NCI-H524 treated with DMSO at 0.1 percent for 48 hours (cell line): ENCODE results near the gene COX19.

Experiments used
- DNase-seq: peaks from one replicate; lab custom pipeline; 2025; lab: John Stamatoyannopoulos, UW

The COX19 gene

DNA sequence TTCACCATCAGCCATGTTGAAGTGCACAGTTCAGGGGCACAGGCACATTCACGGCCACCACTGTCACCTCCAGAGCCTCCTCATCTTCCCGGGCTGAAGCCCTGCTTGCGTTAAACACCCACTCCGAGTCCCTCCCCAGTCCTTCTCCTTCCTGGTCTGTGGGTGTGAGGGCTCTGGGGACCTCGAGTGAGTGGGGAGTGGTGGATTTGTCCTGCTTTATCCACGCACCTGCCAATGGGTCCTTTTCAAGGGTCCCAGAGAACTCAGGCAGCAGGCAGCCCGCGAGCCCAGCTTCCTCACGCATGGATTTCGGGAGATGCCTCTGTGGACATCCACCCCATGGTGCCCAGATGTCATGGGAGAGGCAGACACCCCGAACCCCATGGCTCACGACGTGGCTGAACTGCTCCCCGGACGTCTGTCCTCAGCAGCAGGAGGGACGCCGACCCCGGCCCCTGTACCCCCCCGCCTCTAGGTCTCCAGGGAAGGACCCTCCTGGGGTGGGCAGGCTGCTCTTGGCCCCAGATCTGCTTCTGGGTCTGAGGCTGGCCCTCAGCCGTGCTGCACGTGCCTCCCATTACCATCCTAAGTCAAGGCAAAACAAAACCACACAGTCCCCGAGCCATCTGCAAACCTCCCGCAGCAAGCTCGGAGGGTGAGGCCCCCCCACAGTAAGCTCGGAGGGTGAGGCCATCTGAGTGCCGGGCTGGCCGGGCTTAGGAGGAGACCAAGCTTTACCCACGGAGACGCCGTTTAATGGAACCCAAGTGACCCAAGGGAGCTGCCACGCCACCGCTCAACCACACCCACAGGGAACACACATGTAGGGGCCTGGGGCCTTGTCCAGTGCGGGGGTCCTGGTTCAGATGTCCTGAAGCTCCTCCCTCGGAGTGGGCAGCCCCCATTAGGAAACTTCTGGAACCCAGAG lies 16.6 kb upstream of the COX19 start:
- DNase-seq, result no peak

DNA sequence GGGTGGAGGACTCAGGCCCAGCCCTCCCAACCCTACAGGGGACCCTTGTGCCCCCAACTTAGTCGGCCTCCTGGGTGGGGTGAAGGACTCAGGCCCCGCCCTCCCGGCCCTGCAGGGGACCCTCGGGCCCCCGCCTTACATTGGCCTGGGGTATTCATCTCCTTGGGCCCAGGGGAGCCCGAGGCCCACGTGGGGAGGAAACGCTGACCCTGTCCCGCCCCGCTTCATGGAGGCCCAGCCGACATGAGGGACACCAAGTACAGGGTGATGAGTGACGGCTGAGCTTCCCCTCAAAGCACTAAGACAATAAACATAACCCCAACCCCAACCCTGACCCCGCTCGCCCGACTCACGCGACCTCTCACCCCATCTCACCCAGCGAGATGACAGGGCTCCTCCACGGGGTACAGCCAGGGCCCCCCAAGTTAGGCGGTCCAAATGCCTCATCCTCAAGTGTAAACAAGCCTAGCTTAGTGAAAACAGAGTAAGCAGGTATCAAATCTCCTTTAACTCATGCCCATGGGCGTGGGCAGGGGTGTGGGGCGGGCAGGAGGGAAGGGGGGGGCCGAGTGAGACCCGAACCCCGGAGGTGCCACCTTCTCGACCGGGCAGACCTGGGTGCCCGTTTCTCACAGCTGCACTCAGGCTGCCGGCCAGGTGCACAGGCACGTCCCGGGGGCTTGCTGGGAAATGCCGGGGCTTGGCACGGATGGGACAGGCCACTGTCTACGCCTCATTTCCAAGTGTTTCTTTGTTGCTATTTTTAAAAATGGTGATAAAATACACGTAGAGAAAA lies 15.8 kb upstream of the COX19 start:
- no peak for DNase-seq

DNA sequence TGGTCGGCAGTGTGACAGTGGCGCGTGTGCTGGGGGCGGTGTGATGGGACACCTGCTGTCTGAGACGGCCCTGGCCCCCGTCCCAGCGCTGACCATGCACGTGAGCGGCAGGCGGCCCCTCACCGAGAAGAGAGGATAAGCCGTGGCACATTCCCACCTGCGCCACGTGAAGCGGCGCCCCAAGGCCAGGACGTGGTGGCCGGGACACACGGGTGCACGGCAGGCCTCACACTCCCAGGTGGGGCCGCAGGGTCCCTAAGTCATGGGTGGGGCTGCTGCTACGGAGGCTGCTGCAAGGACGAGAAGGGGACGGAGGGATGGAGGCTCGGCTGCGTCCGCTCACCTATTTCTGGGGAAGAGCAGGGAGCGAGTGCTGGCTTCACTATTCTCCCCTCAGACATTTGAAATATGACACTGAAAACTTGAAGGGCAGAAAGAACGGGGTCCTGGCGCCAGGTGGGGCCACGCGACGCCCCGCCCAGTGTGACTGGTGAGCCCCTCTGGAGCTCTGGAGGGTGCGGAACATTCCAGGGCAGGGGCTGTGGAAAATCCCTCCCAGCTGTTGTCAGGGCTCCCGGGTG lies 15.1 kb upstream of the COX19 start:
- no peak for DNase-seq

DNA sequence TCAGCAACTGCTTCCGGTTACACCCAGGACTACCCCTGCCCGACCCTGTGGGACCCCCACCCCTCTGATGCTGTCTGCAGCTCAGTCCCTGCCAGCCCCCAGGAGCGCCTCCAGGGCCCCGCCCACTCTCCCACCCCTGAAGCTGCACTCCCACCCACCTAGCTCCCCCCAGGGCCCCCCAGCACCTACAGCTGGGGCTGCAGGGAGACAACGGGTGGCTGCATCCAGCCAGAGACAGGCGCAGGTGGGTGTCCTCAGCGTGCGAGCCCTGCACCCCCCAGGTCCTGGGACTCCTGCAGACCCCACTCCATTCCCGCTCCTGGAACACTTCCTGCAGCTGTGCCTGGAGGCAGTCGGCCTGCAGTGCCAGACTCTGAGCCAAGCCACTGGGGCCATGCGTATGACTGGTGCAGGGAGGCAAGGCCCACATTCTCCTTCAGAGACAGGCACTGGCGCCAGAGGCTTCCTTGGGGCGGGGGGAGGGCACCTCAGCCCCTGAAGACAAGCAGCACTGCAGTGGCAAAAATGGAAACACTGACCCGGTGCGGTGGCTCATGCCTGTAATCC lies 13.7 kb upstream of the COX19 start:
- no peak for DNase-seq

DNA sequence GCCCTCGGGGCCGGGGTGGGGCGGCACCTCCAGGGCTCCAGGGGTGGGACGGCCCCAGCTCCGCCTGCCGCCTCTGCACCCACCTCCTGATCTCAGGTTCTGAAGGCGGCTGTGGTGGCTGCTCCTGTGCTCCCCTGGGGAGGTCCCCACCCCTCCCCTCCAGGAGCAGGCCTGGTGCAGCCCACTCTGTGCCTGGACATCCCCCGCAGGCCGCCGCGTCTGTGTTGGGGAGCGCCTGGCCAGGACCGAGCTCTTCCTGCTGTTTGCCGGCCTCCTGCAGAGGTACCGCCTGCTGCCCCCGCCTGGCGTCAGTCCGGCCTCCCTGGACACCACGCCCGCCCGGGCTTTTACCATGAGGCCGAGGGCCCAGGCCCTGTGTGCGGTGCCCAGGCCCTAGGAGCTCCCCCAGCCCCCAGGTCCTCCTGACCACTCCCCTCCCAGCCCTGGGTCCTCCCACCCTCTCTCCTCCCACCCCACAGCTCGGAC lies 13.1 kb upstream of the COX19 start:
- no peak for DNase-seq

DNA sequence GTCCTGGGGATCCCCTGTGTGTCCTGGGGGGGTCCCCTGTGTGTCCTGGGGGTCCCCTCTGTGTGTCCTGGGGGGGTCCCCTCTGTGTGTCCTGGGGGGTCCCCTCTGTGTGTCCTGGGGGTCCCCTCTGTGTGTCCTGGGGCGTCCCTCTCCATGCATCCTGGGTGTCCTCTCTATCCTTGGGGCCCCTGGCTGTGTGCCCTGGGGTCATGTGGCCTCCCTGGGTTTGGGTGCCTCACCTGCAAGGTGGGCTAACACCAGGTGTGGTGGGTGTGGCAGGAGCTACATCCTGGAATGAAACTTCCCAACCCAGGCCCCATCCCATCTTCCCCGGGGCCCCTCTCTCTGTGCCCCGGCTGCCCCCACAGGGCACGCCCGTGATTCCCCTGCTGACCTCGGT lies 12.6 kb upstream of the COX19 start:
- no peak for DNase-seq

DNA sequence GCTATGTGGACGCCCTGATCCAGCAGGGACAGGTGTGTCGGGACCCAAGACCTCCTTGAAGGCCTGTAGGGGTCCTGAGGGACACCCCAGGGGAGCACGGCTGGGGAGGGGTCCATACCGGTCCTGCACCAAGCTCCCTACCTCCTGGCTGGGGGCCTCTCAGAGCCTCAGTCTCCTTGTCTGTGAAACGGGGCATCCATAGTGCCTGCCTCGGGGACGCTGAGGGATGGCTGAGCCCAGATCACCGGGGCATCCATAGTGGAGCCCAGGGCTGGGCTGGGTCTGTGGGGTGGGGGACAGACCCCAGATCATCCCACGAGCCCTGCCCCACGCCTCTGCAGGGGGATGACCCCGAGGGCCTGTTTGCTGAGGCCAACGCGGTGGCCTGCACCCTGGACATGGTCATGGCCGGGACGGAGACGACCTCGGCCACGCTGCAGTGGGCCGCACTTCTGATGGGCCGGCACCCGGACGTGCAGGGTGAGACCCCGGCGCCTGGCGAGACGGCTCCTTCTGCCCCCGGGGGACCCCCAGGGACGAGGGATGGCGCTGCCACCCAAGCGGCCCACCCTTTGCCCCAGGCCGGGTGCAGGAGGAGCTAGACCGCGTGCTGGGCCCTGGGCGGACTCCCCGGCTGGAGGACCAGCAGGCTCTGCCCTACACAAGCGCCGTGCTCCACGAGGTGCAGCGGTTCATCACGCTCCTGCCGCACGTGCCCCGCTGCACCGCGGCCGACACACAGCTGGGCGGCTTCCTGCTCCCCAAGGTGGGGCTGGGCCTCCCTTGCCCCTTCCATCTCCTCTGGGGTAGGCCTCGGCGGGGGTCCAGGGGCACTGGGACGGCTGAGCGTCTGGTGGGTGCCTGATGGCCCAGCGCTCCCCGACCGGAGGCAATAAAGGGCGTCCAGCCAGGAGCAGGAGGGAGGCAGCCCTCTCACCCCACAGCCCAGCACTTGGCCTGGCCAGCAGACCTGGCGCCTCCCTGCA lies 11.7 kb upstream of the COX19 start:
- no peak for DNase-seq

DNA sequence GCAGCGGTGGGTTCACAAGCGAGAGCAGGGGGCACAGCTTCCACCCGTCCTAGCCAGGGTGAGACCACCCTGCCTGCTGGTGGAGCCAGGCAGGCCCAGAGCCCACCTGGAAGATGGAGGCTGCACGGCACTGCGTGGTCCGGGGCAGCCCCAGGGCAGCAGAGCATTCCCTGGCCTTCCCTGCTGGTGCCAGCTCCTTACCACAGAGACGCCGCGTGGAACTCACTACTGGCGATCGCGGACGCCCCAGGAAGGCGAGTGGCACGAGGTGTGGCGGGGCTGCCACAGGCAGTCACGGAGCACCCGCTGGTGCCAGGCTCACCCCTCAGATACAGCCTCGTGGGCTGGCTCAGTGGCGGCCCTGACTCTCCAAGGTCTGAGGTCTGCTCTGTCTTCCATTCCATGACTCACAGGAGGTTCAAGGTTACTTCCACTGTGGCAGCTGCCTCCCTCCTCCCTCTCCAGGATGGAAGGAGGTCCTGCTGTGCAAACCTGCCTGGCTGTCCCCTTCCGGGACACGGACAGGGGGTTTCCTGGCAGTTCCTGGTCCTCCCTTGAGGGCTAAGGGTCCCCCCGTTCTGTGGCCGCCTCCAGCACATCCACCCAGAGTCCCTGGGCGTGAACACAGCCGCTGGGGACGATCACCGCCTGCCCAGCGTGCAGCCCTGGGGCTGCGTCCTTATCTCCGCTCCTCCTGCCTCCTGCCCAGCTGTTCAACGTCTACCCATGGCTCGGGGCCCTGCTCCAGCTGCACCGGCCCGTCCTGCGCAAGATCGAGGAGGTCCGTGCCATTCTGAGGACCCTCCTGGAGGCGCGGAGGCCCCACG lies 10.8 kb upstream of the COX19 start:
- no peak for DNase-seq

DNA sequence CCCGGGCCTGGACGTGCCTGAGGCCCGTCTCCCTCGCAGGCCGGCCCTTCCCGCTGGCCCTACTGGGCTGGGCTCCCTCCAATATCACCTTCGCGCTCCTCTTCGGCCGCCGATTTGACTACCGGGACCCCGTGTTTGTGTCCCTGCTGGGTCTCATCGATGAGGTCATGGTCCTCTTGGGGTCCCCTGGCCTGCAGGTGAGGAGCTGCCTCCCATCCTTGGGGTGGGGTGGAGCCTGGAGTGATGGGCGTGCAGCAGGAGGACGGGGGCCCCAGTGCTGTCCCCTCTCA lies 9.7 kb upstream of the COX19 start:
- no peak for DNase-seq

DNA sequence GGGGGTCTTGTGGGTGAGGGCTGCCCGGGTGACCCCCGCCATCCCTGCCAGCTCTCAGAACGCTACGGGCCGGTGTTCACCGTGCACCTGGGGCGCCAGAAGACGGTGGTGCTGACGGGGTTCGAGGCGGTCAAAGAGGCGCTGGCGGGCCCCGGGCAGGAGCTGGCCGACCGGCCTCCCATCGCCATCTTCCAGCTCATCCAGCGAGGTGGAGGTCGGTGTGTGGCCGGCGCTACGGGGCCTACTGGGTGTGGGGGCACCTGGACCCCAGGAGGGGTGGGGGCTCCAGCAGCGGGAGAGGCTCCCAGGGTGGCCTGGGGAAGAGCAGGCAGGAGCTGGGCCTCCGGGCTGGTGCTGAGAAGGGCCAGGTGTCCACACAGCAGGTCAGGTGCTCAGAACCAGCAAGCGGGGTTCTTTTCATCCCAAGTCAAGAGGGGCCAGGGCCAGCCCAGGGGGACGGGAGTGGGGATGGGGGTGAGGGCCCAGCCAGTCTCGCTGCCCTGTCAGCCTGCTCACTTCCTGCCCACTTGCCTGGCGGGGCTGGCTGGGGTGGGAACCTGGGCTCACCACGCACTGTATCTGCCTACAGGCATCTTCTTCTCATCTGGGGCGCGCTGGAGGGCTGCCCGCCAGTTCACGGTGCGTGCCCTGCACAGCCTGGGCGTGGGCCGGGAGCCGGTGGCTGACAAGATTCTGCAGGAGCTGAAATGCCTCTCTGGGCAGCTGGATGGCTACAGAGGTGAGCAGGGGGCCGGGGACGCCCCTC lies 9.2 kb upstream of the COX19 start:
- no peak for DNase-seq

DNA sequence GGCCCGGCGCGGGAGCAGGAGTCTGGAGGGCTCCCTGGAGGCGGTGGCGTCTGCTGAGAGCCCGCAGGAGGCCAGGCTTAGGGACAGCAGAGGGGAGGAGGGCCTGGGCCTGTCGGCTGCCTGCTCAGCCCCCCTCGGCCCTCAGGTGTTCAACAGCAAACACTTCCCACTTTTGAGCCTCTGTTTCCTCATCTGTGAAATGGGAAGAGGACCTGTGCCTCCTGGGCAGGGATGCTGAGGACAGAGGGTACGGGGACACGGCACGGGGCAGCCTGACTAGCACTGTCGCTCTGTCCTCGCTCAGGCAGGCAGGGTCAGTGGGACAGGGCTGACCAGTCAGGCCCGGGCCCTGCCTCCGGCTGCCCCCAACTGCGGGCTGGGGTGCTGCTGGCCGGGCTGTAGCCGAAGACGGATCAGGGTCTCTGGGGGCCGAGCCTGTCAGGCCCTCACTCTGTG lies 8.3 kb upstream of the COX19 start:
- DNase-seq, result no peak

DNA sequence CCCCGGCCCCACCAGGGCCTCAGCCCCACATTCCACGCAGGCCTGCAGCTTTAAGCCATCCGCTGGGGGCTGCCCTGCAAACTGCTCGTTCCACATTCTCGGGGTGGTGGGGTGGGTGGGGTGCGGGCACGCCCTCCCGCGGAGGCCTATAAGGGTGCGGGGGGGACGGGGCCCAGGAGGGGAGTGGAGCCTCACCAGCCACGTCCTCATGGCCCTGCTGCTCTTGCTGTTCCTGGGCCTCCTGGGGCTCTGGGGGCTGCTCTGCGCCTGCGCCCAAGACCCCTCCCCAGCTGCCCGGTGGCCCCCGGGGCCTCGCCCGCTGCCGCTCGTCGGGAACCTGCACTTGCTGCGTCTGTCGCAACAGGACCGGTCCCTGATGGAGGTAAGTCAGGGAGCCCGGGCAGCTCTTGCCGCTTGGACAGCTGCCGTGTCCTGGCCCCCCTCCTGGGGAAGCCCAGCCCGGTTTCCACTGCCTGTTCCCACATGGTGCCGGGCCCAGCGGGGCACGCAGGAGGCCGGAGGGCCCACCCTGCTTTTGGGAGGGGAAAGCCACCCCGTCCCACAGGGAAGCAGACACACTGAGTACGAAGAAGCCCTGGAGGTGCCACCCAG lies 7.8 kb upstream of the COX19 start, which contains the start of gene CYP2W1:
CYP2W1 (plus strand) TSS at position 178 of the 612 bp plus-strand sequence; CDS start at position 209, 31 bp downstream.
- DNase-seq, result no peak

DNA sequence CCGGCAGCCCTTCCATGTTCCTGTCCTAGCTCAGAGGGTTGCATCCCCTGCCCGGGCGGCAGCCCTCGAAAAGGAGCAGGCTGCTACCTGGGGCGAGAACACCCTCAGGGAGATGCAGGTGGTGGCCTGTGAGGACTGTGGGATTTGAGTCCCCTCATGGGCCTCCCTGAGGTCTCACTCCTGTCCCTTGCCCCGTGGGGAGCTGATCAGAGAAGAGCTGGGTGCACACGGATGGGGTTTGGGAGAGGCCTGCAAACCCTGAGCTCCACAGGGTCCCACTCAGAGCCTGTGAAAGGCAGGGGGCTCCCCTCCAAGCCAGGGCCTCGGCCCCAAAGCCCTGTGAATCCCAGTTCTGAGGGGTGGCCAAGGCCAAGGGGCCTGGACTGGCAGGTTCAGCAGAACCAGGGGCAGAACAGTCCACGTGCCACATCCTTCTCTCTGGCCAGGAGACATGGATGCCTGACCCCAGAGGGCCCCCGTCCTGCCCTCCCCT lies 7.2 kb upstream of the COX19 start:
- no peak for DNase-seq

DNA sequence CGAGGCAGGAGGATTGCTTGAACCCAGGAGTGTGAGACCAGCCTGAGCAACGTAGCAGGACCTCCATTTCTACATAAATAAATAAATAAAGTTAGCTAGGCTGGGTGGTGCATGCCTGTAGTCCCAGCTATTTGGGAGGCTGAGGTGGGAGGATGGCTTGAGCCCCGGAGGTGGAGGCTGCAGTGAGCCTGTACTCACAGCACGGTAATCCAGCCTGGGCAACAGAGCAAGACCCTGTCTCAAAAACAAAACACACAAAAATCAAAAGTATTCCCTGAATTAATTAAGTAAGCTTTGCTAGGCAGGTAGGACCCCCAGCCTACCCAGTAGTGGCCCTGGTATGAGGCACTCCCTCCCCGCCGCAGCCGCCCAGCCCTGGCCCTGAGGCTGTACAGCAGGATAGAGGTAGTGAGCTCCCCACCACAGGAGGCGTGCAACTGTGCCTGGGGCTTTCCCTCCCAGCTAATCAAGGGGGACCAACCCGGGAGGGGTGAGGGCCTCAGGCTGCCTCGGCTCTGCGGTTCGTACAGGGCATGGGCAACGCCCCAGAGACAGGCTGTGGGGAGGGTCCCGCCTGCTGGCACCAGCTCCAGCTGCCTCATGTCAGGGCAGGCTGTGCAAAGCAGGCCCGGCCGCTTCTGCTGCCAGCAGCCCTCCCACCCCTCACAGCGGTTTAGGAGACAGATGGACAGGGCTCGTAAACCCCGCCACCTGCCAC lies 6.6 kb upstream of the COX19 start:
- DNase-seq, result peak; percentile 80

DNA sequence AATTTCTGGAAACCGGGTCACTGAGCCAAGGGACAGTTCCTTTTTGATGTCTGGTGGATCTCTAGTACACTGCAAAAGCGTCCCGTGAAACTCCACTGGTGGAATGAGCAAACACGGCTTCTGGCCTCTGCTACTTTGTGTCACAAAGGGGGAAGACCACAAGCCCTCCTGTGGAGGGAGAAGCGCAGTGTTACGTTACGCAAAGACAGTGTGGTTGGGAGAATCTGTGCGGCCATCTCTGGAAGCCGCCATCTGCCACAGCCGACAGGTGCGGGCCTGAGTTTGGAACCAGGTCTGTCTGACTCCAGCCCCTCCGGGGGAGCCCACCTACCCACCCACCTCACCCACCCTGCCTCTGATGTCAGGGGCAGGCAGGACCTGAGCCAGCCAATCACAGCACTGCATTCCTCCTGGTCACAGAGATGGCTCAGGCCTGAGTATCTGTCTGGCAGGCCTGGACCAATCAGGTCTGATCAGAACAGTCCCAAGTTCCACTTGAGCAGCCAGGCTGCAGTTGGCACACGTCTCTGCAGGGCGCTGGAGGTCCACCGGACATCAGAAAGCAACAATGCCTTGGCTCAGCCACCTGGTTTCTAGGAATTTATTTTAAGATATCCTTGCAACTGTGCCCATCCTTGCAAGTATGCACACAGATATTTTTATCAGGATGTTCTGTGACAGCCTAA lies 4.7 kb upstream of the COX19 start:
- DNase-seq, result peak; percentile 22

DNA sequence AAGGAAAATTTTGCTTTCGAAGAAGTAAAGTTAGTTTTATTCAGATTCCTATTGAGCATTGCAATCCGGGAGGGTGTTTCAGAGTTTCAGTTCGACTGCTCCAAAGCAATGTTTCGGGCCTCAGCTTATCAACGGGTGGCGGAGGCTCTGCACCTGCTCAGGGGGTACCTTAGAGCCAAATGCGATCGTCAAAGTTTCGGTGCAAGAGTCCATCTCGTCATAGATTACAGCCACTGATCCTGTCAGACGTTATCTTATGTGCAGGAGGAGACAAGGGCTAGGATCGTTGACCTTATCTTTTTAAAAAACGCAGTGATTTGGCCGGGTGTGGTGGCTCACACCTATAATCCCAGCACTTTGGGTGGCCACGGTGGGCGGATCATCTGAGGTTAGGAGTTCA lies 3.8 kb upstream of the COX19 start:
- no peak for DNase-seq

DNA sequence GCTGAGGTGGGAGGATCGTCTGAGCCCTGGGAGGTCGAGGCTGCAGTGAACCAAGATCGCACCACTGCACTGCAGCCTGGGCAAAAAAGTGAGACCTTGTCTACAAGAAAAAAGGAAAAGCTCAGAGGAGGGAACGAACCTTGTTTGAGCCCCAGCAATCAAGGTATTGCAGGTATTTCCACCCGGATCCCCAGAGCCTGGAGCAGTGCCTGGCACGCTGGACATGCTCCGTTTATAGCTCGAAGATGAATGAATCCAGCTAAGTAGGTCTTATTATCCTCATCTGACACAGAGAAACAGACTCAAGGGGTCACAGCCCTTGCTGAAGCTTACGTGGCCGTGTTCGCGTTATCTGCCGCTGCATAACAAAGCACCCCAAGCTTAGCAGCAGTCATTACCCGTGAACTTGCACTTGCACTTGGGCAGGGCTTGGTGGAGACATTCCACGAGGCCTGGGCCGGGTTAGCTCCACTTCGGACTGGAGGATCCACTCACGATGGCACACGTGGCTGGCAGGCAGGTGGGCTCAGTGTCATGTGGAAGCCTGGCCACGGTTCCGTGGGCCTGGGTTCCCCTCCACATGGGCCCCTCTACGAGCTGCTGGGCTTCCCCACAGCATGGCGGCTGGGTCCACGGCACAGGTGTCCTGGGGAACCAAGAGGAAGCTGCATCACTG lies 3.2 kb upstream of the COX19 start:
- DNase-seq, result no peak
